T1000 (cell line): ENCODE data around the gene HOXB3.
"Not testable (repeated sequence)": the region's sequence is repeated elsewhere in the genome, so short reads cannot be mapped to it uniquely, and the experiment has no call there.

ENCODE experiments used
- DNase-seq: peaks from one replicate; lab custom pipeline; 2025; ENCODE audit warnings: mixed read lengths; lab: John Stamatoyannopoulos, UW

Gene HOXB3

DNA sequence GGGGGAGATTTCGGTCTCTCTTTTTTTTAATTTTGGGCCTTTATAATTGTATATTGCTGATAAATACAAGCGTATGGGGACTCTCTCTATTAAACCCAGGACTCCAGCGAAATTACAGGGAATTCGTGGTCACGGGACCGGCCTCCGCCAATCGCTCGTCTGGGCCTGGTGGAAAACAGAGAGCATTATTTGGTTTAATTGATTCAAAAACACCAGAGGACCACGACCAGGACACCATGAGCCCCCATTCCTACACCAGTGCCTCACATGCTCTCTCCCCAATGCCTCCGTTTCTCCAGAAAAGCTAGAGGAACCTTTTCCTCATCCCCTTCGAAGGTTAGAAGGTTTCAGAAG, 45.0 kb downstream of the HOXB3 start, which contains the start of gene HOXB2:
TSS of gene HOXB2 (minus strand) at position 88 of the 354 bp plus-strand sequence. CDS start 198 bp downstream, outside the sequence.
- no peak for DNase-seq

DNA sequence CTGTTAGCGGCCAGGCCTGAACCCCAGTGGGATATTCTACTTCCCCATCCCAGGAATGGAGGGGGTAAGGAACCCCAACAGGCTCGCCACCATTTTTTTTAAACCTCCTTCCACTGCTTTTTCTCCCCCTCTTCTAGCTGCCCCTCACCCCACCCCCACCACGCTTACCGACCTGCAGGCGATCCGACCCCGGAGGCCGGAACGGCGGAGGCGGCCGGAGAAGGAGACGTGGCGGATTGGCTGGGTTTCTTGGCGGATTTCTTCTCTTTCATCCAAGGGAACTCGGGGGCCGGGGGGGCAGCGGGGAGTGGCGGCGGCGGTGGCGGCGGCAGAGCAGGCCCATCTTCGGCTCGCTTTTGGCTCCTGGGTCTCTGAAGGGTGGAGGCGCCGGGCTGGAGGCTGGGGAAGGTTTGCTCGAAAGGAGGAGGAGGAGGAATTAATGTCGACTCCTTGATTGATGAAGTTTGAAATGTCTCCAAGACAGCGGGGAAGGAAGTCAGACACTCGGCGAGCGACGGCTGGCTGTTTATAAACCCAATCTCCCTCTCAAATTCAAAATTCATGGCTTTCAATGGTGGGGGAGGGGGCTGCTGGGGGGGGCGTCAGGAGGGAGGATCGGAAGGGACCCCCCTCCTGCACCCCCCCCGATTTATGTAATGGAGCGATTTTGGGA, 45.6 kb downstream of the HOXB3 start:
- DNase-seq: peak; percentile 37

DNA sequence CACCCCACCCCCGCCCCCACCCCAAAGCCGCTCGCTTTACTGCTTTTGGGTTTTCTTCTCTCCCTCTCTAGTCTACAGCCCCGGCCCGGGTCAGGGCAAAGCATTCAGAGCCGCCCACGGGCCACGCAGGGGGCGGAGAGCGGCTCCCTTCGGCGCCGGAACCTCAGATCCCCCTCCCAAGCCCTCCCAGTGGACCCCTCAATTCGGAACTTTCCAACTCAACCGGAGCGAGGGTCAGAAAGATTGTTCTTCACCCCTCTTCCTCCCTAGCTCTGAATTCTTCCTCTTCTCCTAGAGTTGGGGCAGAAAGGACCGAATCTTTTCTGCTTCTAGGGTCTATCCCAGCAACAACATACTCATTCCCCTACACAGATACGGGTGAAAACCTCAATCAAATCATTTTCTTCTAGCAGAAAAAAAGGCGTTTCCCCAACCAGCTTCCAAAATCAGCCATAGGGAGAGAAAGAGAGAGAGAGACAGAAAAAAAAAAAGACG, 46.1 kb downstream of the HOXB3 start:
- no peak for DNase-seq

DNA sequence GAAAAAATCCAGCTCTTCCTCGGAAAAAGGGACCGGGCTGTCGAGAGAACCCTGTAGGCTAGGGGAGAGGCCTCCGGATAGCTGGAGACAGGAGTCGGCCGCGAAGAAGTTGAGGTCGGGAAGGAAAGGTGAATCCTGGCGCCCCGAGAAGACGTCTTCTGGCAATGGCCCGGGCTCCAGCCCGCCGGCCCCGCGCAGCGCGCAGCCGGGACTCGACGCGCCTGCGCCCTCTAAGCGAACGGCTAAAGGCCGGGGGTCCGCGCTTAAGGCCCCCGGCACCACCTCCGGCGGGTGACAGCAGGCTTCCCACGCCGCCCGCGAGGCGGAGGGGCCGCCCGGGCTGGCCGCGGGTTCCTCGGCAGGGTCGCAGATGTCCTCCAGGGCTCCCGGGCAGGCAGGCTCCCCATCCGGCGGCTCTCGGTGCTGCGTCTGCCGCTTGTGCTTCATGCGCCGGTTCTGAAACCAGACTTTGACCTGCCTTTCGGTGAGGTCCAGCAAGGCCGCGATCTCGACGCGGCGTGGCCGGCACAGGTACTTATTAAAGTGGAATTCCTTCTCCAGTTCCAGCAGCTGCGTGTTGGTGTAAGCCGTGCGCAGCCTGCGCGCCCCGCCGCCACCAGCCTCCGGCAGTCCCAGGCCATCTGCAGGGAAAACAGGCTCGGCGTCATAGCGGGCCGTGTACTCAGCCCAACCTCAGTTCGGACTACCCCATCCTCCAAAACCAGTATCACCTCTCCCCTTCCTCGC, 46.8 kb downstream of the HOXB3 start:
- peak; percentile 62 for DNase-seq

DNA sequence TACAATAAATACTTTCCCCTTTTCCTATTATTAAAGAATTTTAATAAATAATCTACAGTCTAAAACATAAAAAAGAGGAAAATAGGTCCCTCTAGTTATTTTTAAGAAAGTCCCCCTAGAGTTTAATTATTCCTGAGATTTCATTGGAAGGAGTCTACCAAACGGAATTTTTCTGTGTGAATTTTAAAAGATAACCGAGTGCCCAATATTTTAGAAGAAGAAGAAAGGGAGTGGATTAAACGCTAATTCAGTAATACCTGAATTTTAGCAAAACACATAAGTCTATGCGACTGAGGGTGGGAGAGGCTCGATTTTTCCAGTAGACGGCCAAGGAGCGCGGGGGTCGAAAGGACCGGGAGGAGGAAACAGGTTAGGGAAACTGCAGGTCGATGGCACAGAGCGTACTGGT, 47.3 kb downstream of the HOXB3 start:
- DNase-seq: no peak

DNA sequence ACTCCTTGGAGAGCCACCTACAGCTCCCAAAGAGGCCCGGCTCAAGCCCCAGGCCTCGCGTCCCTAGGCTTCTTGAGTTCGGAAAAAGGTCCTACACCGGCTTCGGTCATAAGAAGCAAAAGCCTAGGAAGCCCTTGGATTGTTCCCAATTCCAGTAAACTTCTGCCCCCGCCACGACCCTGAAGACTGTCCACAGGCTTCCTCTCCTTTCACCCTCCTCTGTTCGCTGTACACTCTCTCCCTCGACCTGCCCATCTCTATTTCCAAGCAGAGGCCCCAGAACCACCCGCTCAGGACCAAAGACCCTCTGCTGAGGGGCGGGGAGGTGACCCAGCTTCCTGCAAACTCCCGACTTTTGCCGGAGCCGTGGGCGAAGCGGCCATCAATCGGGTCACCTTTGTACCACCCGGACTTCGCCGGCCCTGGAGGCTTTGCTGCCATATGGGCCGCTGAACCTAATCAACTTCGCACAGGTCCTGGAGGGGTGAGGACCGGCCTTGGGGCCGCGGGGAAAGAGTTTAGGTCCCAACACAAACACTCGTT, 47.9 kb downstream of the HOXB3 start:
- no peak for DNase-seq

DNA sequence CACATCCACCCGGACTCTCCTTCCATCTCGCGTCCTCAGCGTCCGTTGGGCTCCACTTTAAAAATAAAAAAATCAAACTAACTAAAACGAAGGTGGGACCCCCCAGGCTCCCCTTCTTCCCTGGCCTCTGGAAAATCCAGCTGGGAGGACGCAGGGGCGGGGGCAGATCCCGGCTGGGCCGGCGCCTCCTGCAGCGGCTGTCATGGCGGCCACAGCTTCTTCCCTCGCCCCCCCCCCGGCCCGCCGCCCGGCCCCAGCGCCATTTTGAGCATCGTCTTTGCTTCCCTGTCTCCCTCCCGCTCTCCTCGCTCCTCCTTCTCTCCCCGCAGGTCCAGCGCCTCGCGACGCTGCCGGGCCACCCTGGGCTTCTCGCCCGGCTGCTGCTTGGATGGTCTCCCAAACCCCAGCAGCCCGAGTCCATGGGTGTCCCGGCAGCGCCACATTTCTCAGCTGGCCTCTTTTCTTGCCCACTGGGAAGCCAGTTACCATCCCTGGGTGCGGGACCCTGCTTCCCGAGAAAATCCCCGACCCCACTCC, 48.4 kb downstream of the HOXB3 start:
- peak; percentile 51 for DNase-seq

DNA sequence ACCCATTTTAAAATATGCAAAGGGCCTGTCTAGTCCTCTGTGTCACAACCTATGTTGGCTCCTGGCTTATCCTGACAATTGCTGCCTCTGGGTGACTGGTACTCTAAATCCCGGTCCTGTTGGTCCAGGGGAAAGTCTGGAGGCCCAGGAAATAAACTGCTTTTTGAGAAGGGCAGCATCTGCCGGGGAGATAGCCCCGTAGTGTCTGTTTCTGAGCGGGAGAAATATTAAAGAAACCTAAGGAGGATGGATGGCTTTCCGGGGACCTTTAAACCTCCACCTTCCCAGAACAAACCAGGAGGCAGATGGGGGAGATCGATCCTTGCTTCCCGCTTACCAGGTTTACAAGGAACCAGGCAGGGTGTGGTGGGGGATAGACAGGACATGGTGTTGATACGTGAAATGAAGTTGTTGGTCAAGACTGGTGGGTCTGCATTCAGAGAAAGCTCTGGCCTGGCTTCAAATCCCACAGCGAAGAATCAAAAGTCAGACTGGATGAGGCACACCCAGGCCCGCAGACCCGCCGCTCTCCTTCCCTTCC, 48.9 kb downstream of the HOXB3 start:
- DNase-seq: no peak

DNA sequence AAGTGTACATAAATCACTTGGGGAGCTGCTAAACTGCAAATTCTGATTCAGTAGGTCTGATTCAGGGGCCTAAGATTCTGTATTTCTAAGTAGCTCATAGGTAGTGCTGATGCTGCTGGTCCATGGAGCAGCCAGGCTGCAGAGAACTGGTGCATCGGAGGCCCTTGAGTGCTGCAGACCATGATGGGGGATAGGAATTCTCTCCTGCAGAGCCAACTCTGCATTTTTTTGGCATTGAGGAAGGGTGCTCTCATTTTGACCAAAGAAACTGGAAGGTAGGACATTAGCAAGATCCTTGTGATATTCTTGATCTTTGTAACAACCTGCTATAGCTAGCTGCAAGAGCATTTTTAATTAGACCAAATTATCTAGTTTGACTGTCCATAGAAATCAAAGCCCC, 49.8 kb downstream of the HOXB3 start:
- DNase-seq: no peak

DNA sequence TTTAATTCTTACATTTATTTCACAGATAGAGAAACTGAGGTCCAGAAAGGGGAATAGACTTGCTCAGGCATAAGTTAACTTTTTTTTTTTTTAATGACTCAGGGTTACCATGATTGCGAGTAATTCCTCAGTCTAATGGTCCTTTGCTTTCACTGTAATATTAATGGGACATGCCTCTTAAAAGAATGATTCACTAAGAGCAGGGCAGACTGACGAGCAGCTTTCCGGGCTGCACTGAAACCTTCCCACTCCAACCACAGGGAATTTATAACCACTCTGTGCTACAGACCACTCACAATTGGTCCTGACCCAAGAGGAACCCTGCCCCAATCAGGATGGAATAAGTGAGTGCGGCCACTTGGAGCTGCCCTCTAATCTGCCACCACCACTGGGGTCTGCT, 50.9 kb downstream of the HOXB3 start:
- no peak for DNase-seq

DNA sequence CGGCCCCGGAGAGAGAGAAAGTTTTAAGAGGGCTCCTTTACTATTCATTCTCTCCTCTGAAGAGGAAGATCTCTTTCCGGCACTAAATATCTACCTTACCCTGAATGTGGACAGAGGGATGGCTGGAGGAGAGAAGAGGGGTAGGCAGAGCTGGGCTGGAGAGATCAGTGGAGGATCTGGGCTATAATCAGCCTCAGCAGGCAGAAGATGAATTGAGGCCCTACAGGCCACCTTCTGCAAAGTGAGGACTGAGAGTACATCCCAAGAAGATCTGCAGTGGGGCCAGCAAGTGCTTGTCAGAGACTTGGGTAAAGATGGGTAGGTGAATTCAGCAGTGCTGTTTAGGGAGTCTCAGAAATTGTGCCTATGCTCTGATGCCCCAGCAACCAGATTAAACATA, 52.7 kb downstream of the HOXB3 start:
- DNase-seq: no peak

DNA sequence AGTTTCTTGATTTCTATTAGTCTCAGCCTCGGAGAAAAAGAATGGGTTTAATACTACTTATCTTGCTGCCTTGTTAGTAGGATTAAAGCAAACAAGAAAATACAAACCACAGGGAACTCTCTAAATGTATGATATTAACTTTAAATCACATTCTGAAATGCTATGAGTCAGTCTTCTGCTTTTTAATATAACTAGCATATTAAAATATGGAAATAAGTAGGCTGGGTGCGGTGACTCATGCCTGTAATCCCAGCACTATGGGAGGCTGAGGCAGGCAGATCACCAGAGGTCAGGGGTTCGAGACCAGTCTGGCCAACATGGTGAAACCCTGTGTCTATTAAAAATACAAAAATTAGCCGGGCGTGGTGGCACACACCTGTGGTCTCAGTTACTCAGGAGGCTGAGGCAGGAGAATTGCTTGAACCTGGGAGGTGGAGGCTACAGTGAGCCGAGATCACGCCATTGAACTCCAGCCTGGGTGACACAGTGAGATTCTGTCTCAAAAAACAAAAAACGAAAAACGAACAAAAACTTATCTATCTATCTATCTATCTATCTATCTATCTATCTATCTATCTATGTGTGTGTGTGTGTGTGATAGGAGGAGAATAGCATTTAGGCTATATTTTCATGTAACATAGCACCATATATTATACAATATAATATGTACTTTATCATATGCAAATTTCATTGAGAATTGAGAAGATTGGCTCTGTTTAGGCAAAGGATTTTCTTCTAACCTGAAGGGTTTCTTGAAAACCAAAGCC, 54.1 kb downstream of the HOXB3 start:
- not testable (repeated sequence) for DNase-seq

DNA sequence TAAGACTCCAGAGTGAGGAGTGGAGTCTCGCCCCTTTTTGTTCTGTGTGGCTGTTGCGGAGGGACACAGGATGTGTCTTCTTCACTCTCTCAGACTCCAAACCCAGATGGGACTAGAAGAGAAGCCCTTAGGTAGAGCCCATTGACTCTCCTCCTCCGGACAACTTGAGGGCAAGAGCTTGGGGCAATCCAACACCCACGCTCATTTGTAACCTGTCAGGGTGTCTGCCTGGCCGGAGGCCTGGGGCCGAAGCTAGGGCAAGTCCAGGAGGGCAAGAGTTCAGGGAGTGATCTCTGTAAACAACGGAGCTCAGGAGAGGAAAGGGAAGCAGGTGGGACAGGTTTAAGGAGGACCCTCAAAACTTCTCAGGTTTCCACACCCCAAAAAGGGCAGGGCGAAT, 57.8 kb downstream of the HOXB3 start:
- DNase-seq: no peak

DNA sequence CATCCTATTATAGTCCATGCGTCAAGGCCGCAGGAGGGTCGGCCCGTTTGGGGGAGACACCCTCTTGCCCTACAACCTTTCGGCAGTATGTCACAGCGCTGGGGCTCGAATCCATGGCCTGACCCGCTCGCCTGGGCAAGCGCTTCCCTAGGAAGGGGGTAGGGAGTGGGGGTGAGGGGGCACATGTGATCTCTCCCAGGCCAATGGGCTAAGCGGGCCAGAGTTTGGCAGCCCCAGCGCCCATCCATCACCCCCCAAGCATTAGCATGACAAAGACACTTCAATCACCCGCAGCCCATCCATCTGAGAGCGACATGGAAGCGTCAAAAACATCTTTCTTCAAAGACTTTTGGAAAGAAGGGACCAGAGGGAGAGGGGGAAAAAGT, 59.2 kb downstream of the HOXB3 start, which contains the start of gene HOXB1:
TSS of gene HOXB1 (minus strand) at position 125 of the 386 bp plus-strand sequence. CDS start at position 18, 107 bp downstream.
- DNase-seq: no peak

DNA sequence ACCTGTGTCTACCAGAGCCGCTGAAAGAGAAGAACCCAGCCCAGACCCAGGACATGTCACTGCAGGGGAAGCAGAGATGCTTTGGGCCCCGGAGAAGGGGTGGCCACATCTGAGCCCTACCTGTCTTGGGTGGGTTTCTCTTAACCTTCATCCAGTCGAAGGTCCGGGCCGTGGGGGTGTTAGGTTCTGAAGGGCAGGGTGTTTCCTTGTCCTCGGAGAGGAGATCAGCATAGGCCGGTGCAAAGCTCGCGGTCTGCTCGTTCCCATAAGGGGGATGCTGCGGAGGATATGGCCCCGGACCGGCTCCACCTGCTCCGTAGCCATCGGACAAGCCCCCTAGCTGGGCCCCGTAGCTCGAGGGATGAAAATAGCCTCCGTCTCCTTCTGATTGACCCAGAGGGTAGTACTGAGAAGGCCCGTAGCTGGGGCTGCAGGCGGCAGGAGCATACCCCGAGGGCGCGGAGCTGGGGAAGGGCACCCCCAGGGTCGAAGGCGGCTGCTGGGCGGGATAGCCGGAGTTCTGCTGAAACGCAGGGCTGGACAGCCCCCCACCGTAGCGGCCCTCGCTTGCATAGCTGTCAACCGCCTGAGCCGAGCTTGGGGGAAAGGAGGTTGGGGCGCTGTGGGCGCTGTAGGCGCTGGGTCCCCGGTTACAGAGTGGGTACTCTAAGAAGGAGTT, 59.7 kb downstream of the HOXB3 start:
- no peak for DNase-seq

DNA sequence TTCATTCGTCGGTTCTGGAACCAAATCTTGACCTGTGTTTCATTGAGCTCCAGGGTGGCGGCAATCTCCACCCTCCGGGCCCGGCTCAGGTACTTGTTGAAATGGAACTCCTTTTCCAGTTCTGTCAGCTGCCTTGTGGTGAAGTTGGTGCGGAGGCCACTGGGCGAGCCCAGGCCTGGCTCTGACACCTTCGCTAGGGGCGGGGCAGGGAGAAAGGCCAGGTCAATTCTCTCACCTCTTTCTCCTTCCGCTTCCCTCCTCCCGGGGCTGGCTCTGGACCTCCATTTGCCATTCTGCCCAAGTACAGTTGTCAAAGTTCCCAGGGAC, 60.4 kb downstream of the HOXB3 start:
- DNase-seq: no peak

DNA sequence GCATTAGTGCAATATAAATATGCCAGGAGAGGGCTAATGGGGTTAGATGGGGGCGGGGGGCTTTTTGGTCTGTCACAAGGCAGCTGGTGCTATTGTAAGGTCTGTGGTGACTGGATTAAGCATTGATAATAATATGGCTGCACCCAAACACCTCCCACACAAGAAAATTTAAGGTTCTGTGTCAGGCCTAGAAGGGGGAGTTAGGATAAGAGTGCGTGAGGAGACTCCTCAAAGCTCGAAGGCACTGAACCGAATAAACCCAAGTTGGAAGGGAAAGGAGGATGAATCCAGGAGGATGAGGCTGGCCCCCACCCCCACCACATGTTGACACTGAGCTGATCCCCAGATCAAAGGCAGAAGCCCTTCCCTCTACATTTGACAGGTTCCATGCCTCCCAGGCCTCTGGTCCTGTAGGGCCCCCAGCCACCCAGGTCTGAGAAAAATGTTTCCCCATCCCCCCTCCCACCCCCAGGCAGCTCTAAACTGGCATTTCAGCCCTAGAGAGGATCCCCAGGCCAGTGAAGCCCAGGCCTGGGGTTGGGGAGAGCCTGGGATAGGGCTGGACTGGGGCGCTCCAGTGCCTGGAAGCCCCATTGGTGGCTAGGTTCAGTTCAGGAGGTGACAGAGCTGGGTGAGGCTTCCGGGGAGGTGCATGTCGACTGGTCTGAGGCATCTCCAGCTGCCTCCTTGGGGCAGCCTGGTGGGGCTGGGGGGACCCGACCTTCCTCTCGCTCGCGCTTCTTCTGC, 60.9 kb downstream of the HOXB3 start:
- no peak for DNase-seq

DNA sequence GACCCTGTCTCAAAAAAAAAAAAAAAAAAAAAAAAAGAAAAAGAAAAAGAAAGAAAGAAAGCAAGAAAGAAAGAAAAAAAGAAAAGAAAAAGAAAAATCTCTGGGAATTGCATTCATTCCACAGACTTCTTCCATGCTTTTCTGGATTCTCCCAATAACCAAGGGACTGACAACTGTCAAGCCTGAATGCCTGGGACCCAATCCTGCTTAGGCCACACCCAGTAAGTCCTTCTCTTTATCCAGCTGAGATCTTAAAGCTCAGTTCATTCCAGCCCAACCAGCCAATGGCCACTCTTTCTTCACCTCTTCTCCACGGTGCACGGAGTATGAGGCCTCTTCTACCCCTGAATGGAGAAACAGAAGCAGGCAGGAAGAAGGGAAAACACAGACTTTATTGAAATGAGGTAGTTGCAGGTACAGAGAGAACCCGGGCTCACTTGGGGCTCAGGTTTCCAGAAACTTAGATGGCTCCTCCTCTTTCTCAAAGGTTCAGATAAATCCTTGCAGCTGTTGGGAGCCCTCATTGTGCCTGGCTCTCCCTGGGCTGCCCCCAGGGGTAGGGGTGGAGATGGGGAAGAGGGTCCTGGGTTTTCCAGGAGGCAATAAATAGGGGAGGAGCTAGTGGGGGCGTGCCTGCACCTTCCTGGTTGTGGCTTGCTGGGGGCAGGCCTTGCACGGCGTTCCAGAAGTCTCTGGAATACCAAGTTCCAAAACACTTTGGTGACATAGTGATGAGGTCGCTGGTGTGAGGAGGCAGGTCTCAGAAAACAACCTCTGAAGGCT, 61.7 kb downstream of the HOXB3 start:
- no peak for DNase-seq

DNA sequence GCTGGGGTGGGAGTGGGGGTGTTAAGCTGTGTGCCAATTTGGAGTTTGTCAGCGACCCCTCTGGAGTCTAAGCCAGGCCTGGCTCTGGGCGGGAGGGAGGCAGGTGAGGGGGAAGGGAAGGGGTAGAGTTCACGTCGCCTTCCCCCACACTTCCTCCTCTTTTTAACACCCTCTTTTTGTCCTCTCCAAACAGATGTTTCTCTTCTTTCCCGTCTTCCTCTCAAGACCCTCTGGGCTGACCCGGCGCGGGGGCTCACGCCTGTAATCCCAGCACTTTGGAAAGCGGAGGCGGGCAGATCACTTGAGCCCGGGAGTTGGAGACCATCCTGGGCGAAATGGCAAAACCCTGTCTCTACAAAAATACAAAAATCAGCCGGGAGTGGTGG, 62.5 kb downstream of the HOXB3 start:
- no peak for DNase-seq
